Measurements from ENCODE around the gene IL23A.
A peak's percentile ranks its signal among the peaks of the same experiment; 100 is the strongest.

The IL23A gene

GRCh38 chr12:56362130-56363059 is 23.7 kb downstream of the IL23A start, which contains the start of gene APOF:
Gene APOF, minus strand, starts transcription at chr12:56362857. Its CDS starts 112 bp downstream, at chr12:56362745.
- DNase-seq, result no peak

GRCh38 chr12:56366948-56367347 is 28.3 kb downstream of the IL23A start:
- DNase-seq, result no peak

GRCh38 chr12:56373515-56373914 is 34.8 kb downstream of the IL23A start:
- DNase-seq, result no peak

DNA sequence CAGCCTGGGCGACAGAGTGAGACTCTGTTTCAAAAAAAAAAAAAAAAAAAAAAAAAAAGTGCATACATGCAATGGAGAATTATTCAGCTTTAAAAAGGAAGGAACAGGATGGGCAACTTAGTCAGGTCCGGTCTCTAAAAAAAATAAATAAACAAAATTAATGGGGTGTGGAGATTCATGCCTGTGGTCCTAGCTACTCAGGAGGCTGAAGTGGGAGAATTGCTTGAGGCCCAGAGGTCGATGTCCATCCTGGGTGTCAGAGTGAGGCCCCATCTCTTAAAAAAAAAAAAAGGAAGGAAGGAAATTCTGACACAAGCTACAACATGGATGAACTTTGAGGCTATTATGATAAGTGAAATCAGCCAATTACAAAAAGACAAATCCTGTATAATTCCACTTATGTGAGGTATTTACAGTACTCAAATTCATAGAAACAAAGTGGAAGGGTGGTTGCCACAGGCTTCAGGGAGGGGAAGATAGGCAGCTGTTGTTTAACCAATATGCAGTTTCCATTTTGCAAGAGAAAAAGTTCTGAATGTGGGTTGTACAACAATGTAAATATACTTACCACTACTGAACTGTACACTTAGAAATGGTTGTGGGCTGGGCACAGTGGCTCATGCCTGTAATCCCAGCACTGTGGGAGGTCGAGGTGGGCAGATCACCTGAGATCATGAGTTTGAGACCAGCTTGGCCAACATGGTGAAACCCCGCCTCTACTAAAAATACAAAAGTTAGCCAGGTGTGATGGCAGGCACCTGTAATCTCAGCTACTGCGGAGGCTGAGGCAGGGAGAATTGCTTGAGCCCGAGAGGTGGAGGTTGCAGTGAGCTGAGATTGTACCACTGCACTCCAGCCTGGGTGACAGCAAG is 36.3 kb downstream of the IL23A start:
- DNase-seq, result no peak

GRCh38 chr12:56375598-56376434 is 37.1 kb downstream of the IL23A start:
- no peak for DNase-seq

- peak; percentile 22 for DNase-seq
Observed at GRCh38 chr12:56377310-56377988, 38.8 kb downstream of the IL23A start.

DNA sequence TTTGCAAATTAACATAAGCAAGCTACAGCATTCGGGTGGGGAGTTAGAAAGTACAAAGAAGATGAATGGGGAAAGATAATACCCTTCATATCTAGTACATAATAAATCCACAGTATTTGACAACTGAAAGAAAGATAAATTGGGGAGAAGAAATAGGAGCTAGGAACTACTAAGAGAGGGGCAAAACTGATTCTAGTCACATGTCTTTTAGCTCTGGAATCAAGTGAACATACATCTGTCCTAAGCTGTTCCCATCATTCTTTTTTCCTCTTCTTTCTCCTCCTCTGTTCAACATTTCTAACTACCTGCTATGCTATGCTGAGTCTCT is 39.3 kb downstream of the IL23A start:
- DNase-seq, result no peak

- no peak for DNase-seq
Observed at GRCh38 chr12:56382611-56383010, 43.9 kb downstream of the IL23A start.

- no peak for DNase-seq
Observed at GRCh38 chr12:56385873-56386272, 47.2 kb downstream of the IL23A start.

DNA sequence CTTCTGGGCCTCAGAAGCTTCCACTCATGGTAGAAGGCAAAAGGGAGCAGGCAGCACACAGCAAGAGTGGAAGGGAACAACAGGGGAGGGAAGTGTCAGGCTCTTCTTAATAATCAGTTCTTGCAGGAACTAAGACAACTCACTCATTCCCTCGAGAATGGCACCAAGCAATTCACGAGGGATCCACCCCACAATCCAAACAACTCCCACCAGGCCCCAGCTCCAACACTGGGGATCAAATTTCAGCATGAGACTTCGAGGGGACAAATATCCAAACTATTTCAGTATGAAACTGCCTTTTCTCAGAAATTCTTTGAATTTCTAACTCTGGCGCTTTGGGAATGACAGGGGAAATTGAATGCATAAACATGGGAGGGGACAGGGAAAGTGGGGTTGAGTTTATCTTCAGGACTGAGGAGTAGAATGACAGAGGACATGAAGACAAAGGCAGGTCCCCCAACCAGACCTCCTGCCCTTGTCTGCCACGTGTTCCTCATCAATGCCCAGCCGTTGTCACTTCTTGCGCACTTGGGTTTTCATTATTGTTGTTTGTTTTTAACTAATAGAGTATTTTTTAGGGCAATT is 48.6 kb downstream of the IL23A start:
- peak; percentile 34 for DNase-seq

DNA sequence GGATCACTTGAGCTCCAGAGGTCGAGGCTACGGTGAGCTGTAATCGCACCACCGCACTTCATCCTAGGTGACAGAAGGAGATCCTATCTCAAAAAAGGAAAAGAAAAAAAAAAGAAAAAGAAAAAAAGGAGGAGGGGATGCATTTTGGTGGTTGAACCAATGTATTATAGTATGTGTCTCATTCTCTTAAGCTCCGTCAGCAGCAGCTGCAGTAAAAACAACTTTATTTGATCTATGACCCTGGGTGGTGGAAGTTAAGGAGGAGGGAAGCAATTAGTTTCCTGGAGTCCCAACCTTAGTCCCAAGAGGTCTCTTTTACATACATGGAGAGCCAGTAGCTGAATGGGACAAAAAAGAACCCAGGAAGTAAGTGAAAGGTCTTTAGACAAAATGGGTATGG is 50.7 kb downstream of the IL23A start:
- no peak for DNase-seq

All from EL (cell line).